IMR-90 (cell line): Measurements from ENCODE around the gene ERC2. TPM values are rescaled to one million over a fixed set of nuclear protein-coding genes. Genes with fewer than 3 reads are reported as not detected.

ENCODE experiments used
- ATAC-seq: fragments of 200-7000 bp; cut with Tn5 transposase; 2 replicates; pipeline ENCODE4 v1.9.1; 2020; ENCODE audit warnings: low read depth, mild to moderate bottlenecking, moderate library complexity
- BruUV-seq: library from RNA; stranded (reverse); fragments of 400-500 nt; replicated peaks from 2 replicates; lab custom pipeline; 2021; lab: Mats Ljungman, UMichigan
- CTCF ChIA-PET: fragments of 300-600 bp; formaldehyde crosslinking; extraction: SDS; loops from one replicate; lab custom pipeline; 2021; ENCODE audit warnings: antibody characterized with exemption; lab: Yijun Ruan, JAX
- POLR2A ChIA-PET: fragments of 300-600 bp; sonication (Branson Sonifier 250); formaldehyde crosslinking; loops from one replicate; lab custom pipeline; 2022; ENCODE audit warnings: antibody characterized with exemption; ENCODE audit not compliant: unreplicated experiment; lab: Charles Lee
- DNase-seq: peaks from one replicate; pipeline ENCODE4 v3.0.0; 2013
- H2AFZ ChIP-seq: replicated peaks from 2 replicates; pipeline ENCODE3; 2013; ENCODE audit warnings: low read length, mild to moderate bottlenecking; ENCODE audit not compliant: poor library complexity
- H2AK5ac ChIP-seq: 2 replicates; pipeline ENCODE4 v1.6.1; 2013; ENCODE audit warnings: low read depth, low read length, inconsistent platforms
- H2AK9ac ChIP-seq: replicated peaks from 2 replicates; pipeline ENCODE3; 2013; ENCODE audit warnings: mild to moderate bottlenecking, low read depth, low read length, moderate library complexity; ENCODE audit not compliant: poor library complexity
- H2BK120ac ChIP-seq: 2 replicates; pipeline ENCODE4 v1.6.1; 2013; ENCODE audit warnings: low read depth, low read length, inconsistent platforms
- H2BK15ac ChIP-seq: 3 replicates; pipeline ENCODE4 v1.6.1; 2013; ENCODE audit warnings: low read depth, low read length, inconsistent platforms
- H2BK20ac ChIP-seq: 2 replicates; pipeline ENCODE4 v1.6.1; 2013; ENCODE audit warnings: low read depth, mild to moderate bottlenecking, inconsistent platforms, low read length, moderate library complexity
- H2BK5ac ChIP-seq: 2 replicates; pipeline ENCODE4 v1.6.1; 2013; ENCODE audit warnings: mild to moderate bottlenecking, low read depth, low read length, inconsistent platforms; ENCODE audit not compliant: poor library complexity, severe bottlenecking
- H3K14ac ChIP-seq: replicated peaks from 2 replicates; pipeline ENCODE4 v1.6.1; 2013; ENCODE audit warnings: low read depth, low read length, inconsistent platforms
- H3K18ac ChIP-seq: 2 replicates; pipeline ENCODE4 v1.6.1; 2013; ENCODE audit warnings: low read depth, low read length, control low read depth
- H3K23ac ChIP-seq: 2 replicates; pipeline ENCODE4 v1.6.1; 2013; ENCODE audit warnings: low read depth, low read length, inconsistent platforms
- H3K27ac ChIP-seq: 2 replicates; pipeline ENCODE4 v1.5.1; 2013; ENCODE audit warnings: mild to moderate bottlenecking, control low read depth, low read length; ENCODE audit not compliant: insufficient read depth
- H3K27me3 ChIP-seq: 2 replicates; pipeline ENCODE4 v1.6.1; 2013; ENCODE audit warnings: low read length; ENCODE audit not compliant: control insufficient read depth, insufficient read depth
- H3K36me3 ChIP-seq: 2 replicates; pipeline ENCODE4 v1.6.1; 2013; ENCODE audit warnings: low read length, mixed read lengths; ENCODE audit not compliant: control insufficient read depth, insufficient read depth
- H3K4ac ChIP-seq: 2 replicates; pipeline ENCODE4 v1.6.1; 2013; ENCODE audit warnings: low read depth, low read length, inconsistent platforms
- H3K4me1 ChIP-seq: 2 replicates; pipeline ENCODE4 v1.6.1; 2013; ENCODE audit warnings: low read length, mixed read lengths; ENCODE audit not compliant: control insufficient read depth, insufficient read depth
- H3K4me2 ChIP-seq: 2 replicates; pipeline ENCODE4 v1.6.1; 2013; ENCODE audit warnings: low read depth, mild to moderate bottlenecking, control low read depth, low read length, moderate library complexity
- H3K4me3 ChIP-seq: 2 replicates; pipeline ENCODE4 v1.5.1; 2013; ENCODE audit warnings: low read depth, mild to moderate bottlenecking, control low read depth, low read length, moderate library complexity; ENCODE audit not compliant: insufficient read depth
- H3K56ac ChIP-seq: 2 replicates; pipeline ENCODE4 v1.6.1; 2013; ENCODE audit warnings: low read length, inconsistent platforms; ENCODE audit not compliant: insufficient read depth; ENCODE audit errors: extremely low read depth
- H3K79me1 ChIP-seq, 2 experiments: 2 replicates each; pipeline ENCODE4 v1.6.1; 2013; ENCODE audit warnings: low read length in 2 of 2, inconsistent platforms in 1 of 2, low read depth in 1 of 2
- H3K9ac ChIP-seq: 2 replicates; pipeline ENCODE4 v1.6.1; 2013; ENCODE audit warnings: low read depth, low read length, control low read depth
- H3K9me1 ChIP-seq: 2 replicates; pipeline ENCODE4 v1.6.1; 2013; ENCODE audit warnings: low read length, inconsistent platforms; ENCODE audit not compliant: insufficient read depth
- H3K9me3 ChIP-seq: 2 replicates; pipeline ENCODE4 v1.6.1; 2013; ENCODE audit warnings: low read length; ENCODE audit not compliant: control insufficient read depth, insufficient read depth
- H4K20me1 ChIP-seq: 2 replicates; pipeline ENCODE4 v1.6.1; 2013; ENCODE audit warnings: low read length, inconsistent platforms; ENCODE audit not compliant: insufficient read depth
- H4K5ac ChIP-seq: 2 replicates; pipeline ENCODE4 v1.6.1; 2013; ENCODE audit warnings: mild to moderate bottlenecking, low read depth, low read length, control low read depth
- H4K8ac ChIP-seq, 2 experiments: 2 replicates each; pipeline ENCODE4 v1.6.1; 2013; ENCODE audit warnings: low read depth in 2 of 2, low read length in 2 of 2, control low read depth in 1 of 2, inconsistent platforms in 1 of 2
- H4K91ac ChIP-seq: 2 replicates; pipeline ENCODE4 v1.6.1; 2013; ENCODE audit warnings: low read depth, low read length, inconsistent platforms; ENCODE audit not compliant: insufficient read depth
- MAZ ChIP-seq: IDR thresholded peaks from 2 replicates; pipeline ENCODE4 v1.6.1; 2012; ENCODE audit warnings: low read depth, mild to moderate bottlenecking, low read length, improper control_type of control experiment, moderate library complexity, borderline replicate concordance
- POLR2A ChIP-seq: IDR thresholded peaks from 2 replicates; pipeline ENCODE4 v1.6.1; 2012; ENCODE audit warnings: mild to moderate bottlenecking, low read depth, low read length
- RAD21 ChIP-seq: IDR thresholded peaks from 2 replicates; pipeline ENCODE4 v1.6.1; 2012; ENCODE audit warnings: low read length, improper control_type of control experiment
- RCOR1 ChIP-seq: IDR thresholded peaks from 2 replicates; pipeline ENCODE4 v1.6.1; 2012; ENCODE audit warnings: mild to moderate bottlenecking, low read length, improper control_type of control experiment; ENCODE audit not compliant: insufficient replicate concordance
- USF2 ChIP-seq: fragments of 150-350 bp; IDR thresholded peaks from 2 replicates; pipeline ENCODE4 v1.6.1; 2017; ENCODE audit warnings: mild to moderate bottlenecking, antibody characterized with exemption, low read length, low read depth
- WGBS, 2 experiments: methylation state at CpG; one replicate each; pipeline versions ENCODE4 v1.1.5 to v1.1.7; 2013; ENCODE audit warnings: missing lambda C conversion rate in 2 of 2; ENCODE audit not compliant: insufficient read length in 1 of 2; ENCODE audit errors: extremely low coverage in 2 of 2; 5-methylcytosine and 5-hydroxymethylcytosine counted together
- dilution Hi-C: fragments of 300-500 bp; cut with HindIII; formaldehyde crosslinking; loops from one replicate; pipeline ENCODE4 v1.14.3; 2018; ENCODE audit warnings: low sequenced_read_pairs; ENCODE audit not compliant: unreplicated experiment
- in situ Hi-C: fragments of 300-500 bp; cut with MboI; formaldehyde crosslinking; loops from 3 replicates; pipeline ENCODE4 v1.14.3; 2019; ENCODE audit warnings: low sequenced_read_pairs, inconsistent platforms, mixed read lengths
- intact Hi-C: fragments of 100-400 bp; cut with micrococcal nuclease; formaldehyde crosslinking; loops from 2 replicates; pipeline ENCODE4 v1.10.0; 2022
- polyA plus RNA-seq, 3 experiments: library from polyadenylated mRNA; depleted of rRNA; stranded (reverse); fragments of >200 nt; gene quantifications; 2 replicates each; pipeline ENCODE4 v1.2.3, GENCODE V29; 2012; ENCODE audit warnings: low replicate concordance in 1 of 3
- total RNA-seq: library from RNA; depleted of rRNA; stranded (reverse); fragments of >200 nt; gene quantifications from 2 replicates; pipeline ENCODE4 v1.2.3, GENCODE V29; 2012

ERC2 gene
- total and polyA plus RNA-seq, 2 of the 4 experiments (the other 2 are of a cell fraction) = 0.17 to 0.18 TPM

GRCh38 chr3:55633333-55633732, 834.9 kb downstream of the ERC2 start:
- WGBS, 2 experiments = no CpG with 5 or more reads among the region's 2 CpGs
- H3K4me2 ChIP-seq = no peak overlapping the region
- H3K56ac ChIP-seq = no peak overlapping the region
- no peaks in the 10 kb centered on the region; the same call in 1 of the 2 replicates for H3K9me1 ChIP-seq
- no peak overlapping the region for H2BK120ac ChIP-seq
- H2AK9ac ChIP-seq = no peak overlapping the region
- H4K20me1 ChIP-seq = no peaks in the 10 kb centered on the region
- no peaks in the 10 kb centered on the region for H3K27me3 ChIP-seq
- no peak overlapping the region for H2AFZ ChIP-seq
- H3K9ac ChIP-seq = no peak overlapping the region
- no peak overlapping the region for H3K4ac ChIP-seq
- no peak overlapping the region for H4K8ac ChIP-seq
- dilution Hi-C loops = no loop called here
- intact Hi-C loops = no loop called here
- no peaks in the 10 kb centered on the region for H3K79me1 ChIP-seq
- no peak overlapping the region for H2BK5ac ChIP-seq
- H3K36me3 ChIP-seq = no peaks in the 10 kb centered on the region
- no peak overlapping the region for H3K27ac ChIP-seq
- CTCF ChIA-PET = no interaction called here
- TF ChIP-seq MAZ = no peak
- TF ChIP-seq POLR2A = no peak
- TF ChIP-seq RAD21 = no peak
- TF ChIP-seq USF2 = no peak
- no peak for TF ChIP-seq RCOR1
- POLR2A ChIA-PET = no interaction called here
- no peak overlapping the region for H2BK20ac ChIP-seq
- no peak overlapping the region for H3K4me3 ChIP-seq
- in situ Hi-C loops = no loop called here
- no peak overlapping the region for H4K5ac ChIP-seq
- no peak overlapping the region for H4K91ac ChIP-seq
- H3K14ac ChIP-seq = no peak overlapping the region
- peaks cover 6% of the 10 kb centered on the region for H3K4me1 ChIP-seq
- H2AK5ac ChIP-seq = no peak overlapping the region
- no TSS peak for BruUV-seq
- H3K18ac ChIP-seq = no peak overlapping the region
- H3K9me3 ChIP-seq = no peaks in the 10 kb centered on the region
- DNase-seq (no peak), ATAC-seq (no peak)
- no peak overlapping the region for H2BK15ac ChIP-seq
- no peak overlapping the region for H3K23ac ChIP-seq
